ENCODE measurements around the gene SERINC5.

Gene SERINC5

GRCh38 chr5:80255431-80255810, 427 bp downstream of the SERINC5 start:
- FAIRE-seq = no peak

GRCh38 chr5:80254767-80255430, 949 bp downstream of the SERINC5 start:
- no peak for DNase-seq (ENCODE audit: low spot score)
- FAIRE-seq = no peak

More at GRCh38 chr5:80255431-80255810, 427 bp downstream of the SERINC5 start:
- DNase-seq (ENCODE audit: low spot score) = no peak

DNA sequence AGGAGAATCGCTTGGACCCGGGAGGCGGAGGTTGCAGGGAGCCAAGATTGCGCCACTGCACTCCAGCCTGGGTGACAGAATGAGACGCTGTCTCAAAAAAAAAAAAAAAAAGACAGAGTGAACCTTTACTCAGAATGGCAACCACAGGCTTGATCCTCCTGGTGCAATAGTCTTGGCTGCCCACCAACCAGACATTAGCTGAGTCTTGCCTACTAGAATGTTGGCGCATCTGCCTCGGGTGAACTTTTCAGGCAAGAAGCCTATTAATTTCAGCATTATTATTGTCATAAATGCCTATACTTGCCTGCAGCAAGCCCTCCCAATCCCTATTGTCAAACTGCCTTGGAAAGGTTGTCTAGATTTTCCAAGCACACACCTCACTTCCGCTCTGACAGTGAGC, 4.2 kb downstream of the SERINC5 start:
- FAIRE-seq (no peak), DNase-seq (ENCODE audit: low spot score) (no peak)

- no peak for DNase-seq (ENCODE audit: low spot score)
- no peak for FAIRE-seq
These were observed 5.0 kb downstream of the SERINC5 start for GRCh38 chr5:80250801-80251200.

DNA sequence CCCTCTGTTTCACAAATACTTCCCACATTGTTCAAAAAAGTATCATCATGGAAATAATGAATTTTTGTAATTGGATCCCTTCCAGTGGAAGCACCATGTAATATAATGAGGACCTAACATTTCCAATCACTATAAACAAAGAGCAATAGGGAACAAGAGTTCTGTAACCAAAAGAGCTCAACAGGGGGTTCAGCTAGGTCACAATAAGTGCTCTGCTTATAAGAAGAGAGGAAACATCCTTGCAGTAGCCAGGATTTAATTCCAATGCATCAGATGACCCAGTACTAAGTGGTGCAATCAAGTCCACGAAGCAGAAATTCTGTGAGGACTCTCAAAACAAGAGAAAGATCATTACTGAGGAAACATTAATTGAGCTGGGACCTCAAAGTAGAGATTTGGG, 5.9 kb downstream of the SERINC5 start:
- DNase-seq (ENCODE audit: low spot score) (no peak), FAIRE-seq (no peak)

GRCh38 chr5:80248378-80248777, 7.5 kb downstream of the SERINC5 start:
- FAIRE-seq (no peak), DNase-seq (ENCODE audit: low spot score) (no peak)

DNA sequence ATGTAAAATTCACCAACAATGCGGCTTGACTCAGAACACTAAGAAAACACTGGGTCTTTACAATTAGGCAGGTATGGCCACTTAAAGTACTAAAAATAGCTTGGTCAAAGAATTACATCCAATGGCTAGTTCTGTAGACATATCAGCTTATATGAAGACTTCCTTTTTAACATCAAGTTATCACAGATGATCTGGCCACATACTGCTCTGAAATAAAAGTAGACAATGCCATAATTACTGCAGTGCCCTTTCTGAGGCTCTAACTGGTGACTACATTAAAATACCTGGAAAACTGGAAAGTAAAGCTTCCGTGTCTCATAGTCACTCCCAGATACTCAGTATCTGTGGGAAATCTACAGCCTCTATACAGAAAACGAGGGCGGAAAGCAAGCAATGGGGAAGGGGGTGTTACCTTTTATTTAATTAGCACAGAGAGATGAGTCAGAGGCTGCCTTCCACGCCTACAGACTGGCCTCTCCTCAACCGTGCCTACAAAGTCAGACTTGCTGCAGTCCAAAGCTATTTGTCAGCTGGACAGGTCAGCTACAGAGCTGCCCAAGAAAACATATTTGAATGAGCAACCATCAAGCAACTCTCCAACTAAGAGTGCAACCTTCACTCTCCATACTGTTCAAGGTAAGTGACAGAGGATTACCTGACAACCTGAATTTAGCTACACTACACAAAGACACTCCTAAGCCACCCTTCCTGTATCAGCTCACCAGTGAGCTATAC, 8.7 kb downstream of the SERINC5 start:
- DNase-seq (ENCODE audit: low spot score) (peak; percentile 67), FAIRE-seq (no peak)

DNA sequence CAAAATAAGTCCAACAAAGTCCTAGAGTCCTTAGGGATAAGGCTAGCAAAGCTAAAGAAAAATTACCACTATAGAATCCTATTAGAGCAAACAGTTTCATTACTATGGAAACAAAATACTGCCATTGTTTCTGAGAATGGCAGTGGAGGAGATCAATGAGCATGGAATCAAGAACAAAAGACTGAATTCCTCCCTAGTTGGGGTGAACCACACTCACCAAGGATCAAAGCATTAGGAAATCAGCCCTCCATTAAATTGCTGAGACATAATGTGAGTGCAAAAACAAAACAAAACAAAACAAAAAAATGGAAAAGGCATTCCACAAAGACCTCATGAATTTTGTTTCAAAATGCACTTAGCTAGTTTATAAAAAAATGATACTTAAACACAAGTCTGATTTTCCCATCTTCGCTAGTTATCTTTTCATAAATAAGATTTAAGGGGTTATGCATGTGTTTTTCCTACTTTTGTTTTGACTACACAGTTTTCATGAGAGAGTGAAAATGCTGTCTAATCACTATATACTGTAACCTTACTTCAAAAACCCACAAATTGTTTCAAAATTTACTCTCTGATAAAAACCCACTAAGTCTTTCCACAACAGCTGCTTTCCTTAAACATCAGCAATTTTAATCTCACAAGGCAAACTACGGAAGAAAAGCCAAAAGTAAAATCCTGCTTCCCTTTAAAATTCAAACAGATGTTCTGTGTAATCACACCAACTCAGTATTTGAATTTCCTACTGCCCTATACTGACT, 9.7 kb downstream of the SERINC5 start:
- FAIRE-seq (no peak), DNase-seq (ENCODE audit: low spot score) (no peak)

DNA sequence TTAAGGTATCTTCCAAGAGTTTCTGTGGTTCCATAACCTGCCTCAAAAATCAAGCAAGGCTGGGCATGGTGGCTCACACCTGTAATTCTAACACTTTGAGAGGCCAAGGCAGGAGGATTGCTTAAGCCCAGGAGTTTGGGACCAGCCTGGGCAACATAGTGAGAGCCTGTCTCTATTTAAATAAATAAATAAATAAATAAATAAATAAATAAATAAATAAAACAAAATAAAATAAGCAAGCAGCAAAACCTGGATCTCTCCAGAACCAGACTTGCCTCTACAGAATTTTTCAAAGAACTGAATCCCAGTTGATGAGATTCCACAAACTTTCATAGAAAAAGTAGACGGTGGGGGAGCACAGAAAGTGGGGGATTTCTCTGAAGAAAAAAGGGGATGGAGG, 12.3 kb downstream of the SERINC5 start:
- FAIRE-seq = no peak

GRCh38 chr5:80242849-80243248, 13.0 kb downstream of the SERINC5 start:
- DNase-seq (ENCODE audit: low spot score) (no peak), FAIRE-seq (no peak)

More for the DNA sequence above, 12.3 kb downstream of the SERINC5 start:
- DNase-seq (ENCODE audit: low spot score) = no peak

DNA sequence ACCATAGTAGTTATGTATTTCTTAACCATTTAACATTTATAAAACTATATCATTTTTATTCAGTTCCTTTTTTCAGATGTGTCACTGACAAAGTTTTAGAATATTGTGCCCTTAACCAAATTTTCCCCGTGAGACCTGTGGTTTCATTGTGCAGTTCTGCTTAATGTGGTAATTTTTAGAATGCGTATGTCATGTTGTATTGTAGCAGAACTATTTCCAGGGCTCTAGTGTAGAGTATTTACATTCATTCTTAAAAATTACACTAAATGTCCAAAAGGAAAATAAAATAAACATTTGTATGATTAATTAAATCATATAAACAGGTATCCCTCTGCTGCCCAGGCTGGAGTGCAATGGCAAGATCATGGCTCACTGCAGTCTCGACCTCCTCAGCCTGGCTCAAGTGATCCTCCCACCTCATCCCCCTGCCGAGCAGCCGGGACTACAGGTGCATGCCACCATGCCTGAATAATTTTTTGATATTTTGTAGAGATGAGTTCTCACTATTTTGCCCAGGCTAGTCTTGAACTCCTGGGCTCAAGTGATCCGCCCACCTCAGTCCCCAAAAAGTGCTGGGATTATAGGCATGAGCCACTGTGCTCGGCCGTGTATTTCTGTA, 15.4 kb downstream of the SERINC5 start:
- DNase-seq (ENCODE audit: low spot score) (no peak), FAIRE-seq (no peak)

GRCh38 chr5:80239680-80240367, 16.0 kb downstream of the SERINC5 start:
- FAIRE-seq = no peak
- DNase-seq (ENCODE audit: low spot score) = no peak

- DNase-seq (ENCODE audit: low spot score) (no peak), FAIRE-seq (no peak)
These were observed 16.8 kb downstream of the SERINC5 start for GRCh38 chr5:80238778-80239679.

DNA sequence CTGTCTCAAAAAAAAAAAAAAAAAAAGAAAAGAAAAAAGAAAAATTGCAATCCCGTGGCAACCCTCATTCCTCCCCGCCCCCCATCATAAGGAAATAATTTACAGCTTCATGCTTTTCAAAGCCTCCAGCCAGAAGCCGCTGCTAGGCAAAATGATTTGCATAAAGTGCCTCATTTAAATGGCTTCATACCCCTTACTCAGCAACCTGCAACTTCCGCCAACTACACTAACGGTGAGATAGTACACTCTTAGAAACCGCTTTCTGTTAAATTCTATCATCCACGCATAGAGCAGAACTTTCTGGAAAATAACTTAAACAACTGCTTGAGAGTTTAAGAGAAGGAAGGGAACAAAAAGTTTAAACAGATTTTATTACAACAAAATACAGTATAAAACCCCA, 17.8 kb downstream of the SERINC5 start:
- DNase-seq (ENCODE audit: low spot score) (no peak), FAIRE-seq (no peak)

DNA sequence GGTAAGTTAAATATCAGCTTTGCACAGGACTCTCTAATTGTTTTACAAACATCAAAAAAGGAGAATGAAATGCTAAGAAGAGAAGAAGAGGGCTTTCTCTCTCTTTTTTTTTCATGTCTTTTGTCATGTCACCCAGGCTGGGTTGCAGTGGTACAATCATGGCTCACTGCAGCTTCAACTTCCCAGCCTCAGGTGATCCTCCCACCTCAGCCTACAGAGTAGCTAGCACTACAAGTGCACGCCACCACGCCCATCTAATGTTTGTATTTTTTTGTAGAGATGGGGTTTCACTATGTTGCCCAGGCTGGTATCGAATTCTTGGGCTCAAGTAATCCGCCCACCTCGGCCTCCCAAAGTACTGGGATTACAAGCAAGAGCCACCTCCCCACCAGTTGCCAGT, 18.6 kb downstream of the SERINC5 start:
- FAIRE-seq (no peak), DNase-seq (ENCODE audit: low spot score) (no peak)

DNA sequence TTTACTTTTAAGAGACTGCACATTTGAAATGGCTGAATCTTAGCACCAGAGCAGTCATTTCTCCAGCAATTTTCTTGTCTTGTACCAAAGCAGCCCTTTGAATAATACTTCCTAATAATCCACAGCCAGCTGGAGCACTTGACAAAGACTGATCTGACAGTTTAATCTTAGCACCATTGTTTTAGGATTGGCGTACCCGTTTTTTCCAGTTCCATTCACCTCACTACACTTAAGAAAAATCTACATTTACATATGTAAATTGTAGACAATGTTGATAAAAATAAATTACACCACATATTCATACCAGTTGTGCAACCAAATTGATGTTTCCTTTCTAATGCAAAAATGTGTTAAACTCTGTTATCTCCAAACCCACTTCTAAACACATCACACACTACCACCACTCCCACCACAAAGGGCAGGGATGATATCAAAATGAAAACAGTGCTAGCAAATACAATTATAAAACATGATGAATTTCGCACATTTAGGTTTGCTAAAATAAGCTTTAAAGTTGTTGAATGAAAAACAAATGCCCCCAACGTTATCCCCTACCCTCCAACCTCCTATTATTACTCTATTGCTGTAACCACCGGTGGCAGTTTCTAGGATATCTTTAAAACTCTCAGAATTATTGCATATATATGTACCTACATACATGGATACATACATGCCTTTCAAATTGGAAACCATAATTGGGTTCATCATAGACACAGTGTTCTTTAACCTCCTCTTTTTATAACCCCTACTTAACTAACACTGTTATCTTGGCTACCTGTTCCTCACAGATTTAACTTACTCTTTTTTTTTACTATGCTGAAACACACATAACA, 21.5 kb downstream of the SERINC5 start:
- FAIRE-seq (no peak), DNase-seq (ENCODE audit: low spot score) (no peak)

DNA sequence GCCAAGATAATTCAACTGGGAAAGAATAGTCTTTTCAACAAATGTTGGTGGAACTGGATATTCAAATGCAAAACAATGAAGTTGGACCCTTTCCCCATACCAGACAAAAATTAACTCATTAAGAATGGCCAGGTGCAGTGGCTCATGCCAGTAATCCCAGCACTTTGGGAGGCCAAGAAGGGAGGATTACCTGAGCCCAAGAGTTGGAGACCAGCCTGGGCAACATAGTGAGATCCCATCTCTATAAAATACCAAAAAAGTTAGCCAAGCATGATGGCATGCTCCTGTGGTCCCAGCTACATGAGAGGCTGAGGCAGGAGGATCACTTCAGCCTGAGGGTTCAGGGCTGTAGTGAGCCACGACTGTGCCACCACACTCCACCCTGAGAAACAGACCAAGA, 24.2 kb downstream of the SERINC5 start:
- DNase-seq (ENCODE audit: low spot score) = no peak
- no peak for FAIRE-seq

- DNase-seq (ENCODE audit: low spot score) (peak; percentile 74), FAIRE-seq (peak; percentile 87)
These were observed 24.6 kb downstream of the SERINC5 start for GRCh38 chr5:80231243-80231642.

DNA sequence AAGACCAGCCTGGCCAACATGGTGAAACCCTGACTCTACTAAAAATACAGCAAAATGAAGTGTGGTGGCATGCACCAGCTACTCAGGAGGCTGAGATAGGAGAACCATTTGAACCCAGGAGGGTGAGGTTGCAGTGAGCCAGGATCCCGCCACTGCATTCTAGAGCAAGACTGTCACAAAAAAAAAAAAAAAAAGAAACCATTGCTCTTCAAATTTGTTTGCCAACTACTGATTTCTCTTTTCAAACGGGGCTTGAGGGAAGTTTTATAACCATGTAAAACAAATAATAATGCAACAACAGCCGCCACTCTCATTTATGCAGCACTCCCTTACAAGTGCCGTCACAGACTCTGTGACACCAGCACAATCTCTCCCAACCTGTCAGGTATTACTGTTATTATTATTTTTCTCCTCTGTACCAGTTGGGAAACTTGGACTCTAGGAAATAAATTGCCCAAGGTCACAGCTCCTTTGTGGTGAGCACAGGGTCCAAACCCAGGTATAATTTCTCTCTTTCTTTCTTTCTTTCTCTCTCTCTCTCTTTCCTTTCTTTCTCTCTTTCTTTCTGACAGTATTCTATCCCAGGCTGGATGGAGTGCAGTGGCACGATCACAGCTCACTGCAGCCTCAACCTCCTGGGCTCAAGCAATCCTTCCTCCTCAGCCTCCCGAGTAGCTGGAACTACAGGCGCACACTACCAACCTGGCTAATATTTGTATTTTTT, 25.4 kb downstream of the SERINC5 start:
- no peak for FAIRE-seq

More for the DNA sequence above, 25.4 kb downstream of the SERINC5 start:
- DNase-seq (ENCODE audit: low spot score) = no peak

Measured in RCC 7860 (cell line).